ENCODE data around the gene SMURF1.

DNA sequence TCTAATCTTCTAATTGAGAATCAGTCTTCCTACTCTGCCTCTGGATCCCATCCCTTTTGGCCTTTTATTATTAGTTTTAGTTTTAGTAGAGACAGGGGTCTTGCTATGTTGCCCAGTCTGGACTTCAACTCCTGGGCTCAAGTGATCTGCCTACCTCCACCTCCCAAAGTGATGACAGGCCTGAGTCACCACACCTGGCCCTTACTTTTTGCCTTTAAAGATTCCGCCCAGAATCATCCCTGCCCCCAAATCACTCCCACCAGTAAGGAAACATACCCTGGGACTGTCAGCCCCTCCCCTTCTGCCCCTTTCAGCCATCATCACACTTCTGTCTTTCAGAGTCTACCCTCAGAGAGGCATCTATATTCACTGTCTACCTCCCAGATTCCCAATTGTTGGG, 45.3 kb upstream of the SMURF1 start:
- TF ChIP-seq POLR2A (IDR thresholded peaks at IDR 0.05): no peak
- TF ChIP-seq, protein P1, sequence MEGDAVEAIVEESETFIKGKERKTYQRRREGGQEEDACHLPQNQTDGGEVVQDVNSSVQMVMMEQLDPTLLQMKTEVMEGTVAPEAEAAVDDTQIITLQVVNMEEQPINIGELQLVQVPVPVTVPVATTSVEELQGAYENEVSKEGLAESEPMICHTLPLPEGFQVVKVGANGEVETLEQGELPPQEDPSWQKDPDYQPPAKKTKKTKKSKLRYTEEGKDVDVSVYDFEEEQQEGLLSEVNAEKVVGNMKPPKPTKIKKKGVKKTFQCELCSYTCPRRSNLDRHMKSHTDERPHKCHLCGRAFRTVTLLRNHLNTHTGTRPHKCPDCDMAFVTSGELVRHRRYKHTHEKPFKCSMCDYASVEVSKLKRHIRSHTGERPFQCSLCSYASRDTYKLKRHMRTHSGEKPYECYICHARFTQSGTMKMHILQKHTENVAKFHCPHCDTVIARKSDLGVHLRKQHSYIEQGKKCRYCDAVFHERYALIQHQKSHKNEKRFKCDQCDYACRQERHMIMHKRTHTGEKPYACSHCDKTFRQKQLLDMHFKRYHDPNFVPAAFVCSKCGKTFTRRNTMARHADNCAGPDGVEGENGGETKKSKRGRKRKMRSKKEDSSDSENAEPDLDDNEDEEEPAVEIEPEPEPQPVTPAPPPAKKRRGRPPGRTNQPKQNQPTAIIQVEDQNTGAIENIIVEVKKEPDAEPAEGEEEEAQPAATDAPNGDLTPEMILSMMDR (IDR thresholded peaks at IDR 0.05): no peak
